SK-N-SH treated with all-trans-retinoic acid at 6 μM for 48 hours (cell line): ENCODE data around the gene MGAT5B.
"Not testable (repeated sequence)": the region's sequence is repeated elsewhere in the genome, so short reads cannot be mapped to it uniquely, and the experiment has no call there.

ENCODE experiments used
- BACH2 ChIP-seq: fragments of 250-450 bp; sonication (Bioruptor Pico); IDR thresholded peaks from 2 replicates; pipeline ENCODE4 v1.9.0; 2021; ENCODE audit warnings: mild to moderate bottlenecking, borderline replicate concordance
- TOX ChIP-seq: fragments of 250-450 bp; sonication (Bioruptor Pico); IDR thresholded peaks from 2 replicates; pipeline ENCODE4 v1.8.0; 2021; ENCODE audit warnings: mild to moderate bottlenecking, moderate library complexity, borderline replicate concordance
- ZC3H10 ChIP-seq: fragments of 250-450 bp; sonication (Bioruptor Pico); IDR thresholded peaks from 2 replicates; pipeline ENCODE4 v1.5.1; 2021; ENCODE audit warnings: mild to moderate bottlenecking, moderate library complexity
- ZFP3 ChIP-seq: fragments of 250-450 bp; sonication (Bioruptor Pico); IDR thresholded peaks from 2 replicates; pipeline ENCODE4 v1.5.0; 2020; ENCODE audit warnings: mild to moderate bottlenecking, moderate library complexity
- TF ChIP-seq, protein P1 (sequence below): fragments of 250-450 bp; sonication (Bioruptor Pico); IDR thresholded peaks from 2 replicates; pipeline ENCODE4 v1.5.1; 2020; ENCODE audit warnings: low read depth, mild to moderate bottlenecking, moderate library complexity
- TF ChIP-seq, protein P2 (sequence below): fragments of 250-450 bp; sonication (Bioruptor Pico); IDR thresholded peaks from 2 replicates; pipeline ENCODE4 v1.8.0; 2020; ENCODE audit warnings: mild to moderate bottlenecking, moderate library complexity, borderline replicate concordance

DNA sequence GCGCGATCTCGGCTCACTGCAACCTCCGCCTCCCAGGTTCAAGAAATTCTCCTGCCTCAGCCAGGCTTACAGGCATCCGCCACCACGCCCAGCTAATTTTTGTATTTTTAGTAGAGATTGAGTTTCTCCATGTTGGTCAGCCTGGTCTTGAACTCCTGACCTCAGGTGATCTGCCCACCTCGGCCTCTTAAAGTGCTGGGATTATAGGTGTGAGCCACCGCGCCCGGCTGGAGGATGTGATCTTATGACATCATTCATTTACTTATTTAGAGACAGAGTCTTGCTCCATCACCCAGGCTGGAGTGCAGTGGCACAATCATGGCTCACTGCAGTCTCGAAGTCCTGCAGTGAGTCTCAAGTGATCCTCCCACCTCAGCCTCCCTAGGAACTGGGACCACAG, 19.0 kb upstream of the MGAT5B start:
- not testable (repeated sequence) for TF ChIP-seq ZC3H10; TOX (CRISPR knock-in tag); BACH2 (CRISPR knock-in tag); ZFP3
- TF ChIP-seq, protein P1, sequence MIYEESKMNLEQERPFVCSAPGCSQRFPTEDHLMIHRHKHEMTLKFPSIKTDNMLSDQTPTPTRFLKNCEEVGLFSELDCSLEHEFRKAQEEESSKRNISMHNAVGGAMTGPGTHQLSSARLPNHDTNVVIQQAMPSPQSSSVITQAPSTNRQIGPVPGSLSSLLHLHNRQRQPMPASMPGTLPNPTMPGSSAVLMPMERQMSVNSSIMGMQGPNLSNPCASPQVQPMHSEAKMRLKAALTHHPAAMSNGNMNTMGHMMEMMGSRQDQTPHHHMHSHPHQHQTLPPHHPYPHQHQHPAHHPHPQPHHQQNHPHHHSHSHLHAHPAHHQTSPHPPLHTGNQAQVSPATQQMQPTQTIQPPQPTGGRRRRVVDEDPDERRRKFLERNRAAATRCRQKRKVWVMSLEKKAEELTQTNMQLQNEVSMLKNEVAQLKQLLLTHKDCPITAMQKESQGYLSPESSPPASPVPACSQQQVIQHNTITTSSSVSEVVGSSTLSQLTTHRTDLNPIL (CRISPR knock-in tag) = not testable (repeated sequence)
- TF ChIP-seq, protein P2, sequence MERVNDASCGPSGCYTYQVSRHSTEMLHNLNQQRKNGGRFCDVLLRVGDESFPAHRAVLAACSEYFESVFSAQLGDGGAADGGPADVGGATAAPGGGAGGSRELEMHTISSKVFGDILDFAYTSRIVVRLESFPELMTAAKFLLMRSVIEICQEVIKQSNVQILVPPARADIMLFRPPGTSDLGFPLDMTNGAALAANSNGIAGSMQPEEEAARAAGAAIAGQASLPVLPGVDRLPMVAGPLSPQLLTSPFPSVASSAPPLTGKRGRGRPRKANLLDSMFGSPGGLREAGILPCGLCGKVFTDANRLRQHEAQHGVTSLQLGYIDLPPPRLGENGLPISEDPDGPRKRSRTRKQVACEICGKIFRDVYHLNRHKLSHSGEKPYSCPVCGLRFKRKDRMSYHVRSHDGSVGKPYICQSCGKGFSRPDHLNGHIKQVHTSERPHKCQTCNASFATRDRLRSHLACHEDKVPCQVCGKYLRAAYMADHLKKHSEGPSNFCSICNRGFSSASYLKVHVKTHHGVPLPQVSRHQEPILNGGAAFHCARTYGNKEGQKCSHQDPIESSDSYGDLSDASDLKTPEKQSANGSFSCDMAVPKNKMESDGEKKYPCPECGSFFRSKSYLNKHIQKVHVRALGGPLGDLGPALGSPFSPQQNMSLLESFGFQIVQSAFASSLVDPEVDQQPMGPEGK = not testable (repeated sequence)
